HCT116 (cell line): ENCODE data around the gene IER5L. TPM values are rescaled to one million over a fixed set of nuclear protein-coding genes. Genes with fewer than 3 reads are reported as not detected.

ENCODE experiments used
- ATAC-seq: fragments of 200-7000 bp; cut with Tn5 transposase; 2 replicates; pipeline ENCODE4 v1.9.1; 2020; ENCODE audit warnings: mild to moderate bottlenecking, moderate library complexity
- BruUV-seq: library from RNA; stranded (reverse); fragments of 400-500 nt; replicated peaks from 2 replicates; lab custom pipeline; 2021; lab: Mats Ljungman, UMichigan
- CTCF ChIA-PET: fragments of 300-600 bp; sonication (Branson Sonifier 250); formaldehyde crosslinking; loops from one replicate; lab custom pipeline; 2021; ENCODE audit warnings: antibody characterized with exemption; lab: Charles Lee
- POLR2A ChIA-PET: fragments of 300-600, 350-600 bp; sonication (Branson Sonifier 250); formaldehyde crosslinking; loops from one replicate; lab custom pipeline; 2021; ENCODE audit warnings: antibody characterized with exemption; lab: Charles Lee
- RAD21 ChIA-PET, 2 experiments: fragments of 300-600 bp; sonication (Branson Sonifier 250); formaldehyde crosslinking; loops; one replicate each; lab custom pipeline; 2023; ENCODE audit warnings: low total read pairs in 2 of 2; ENCODE audit not compliant: uncharacterized antibody in 2 of 2, unreplicated experiment in 2 of 2, low non-redundant PET in 1 of 2; lab: Charles Lee
- DNase-seq: peaks from one replicate; pipeline ENCODE4 v3.0.0-alpha.2; 2010; ENCODE audit warnings: low read depth, low spot score
- H2AFZ ChIP-seq: fragments of 200-600 bp; shearing (Covaris generic), sonication (generic); 2 replicates; pipeline ENCODE4 v1.6.1; 2017; ENCODE audit warnings: low read depth, mixed run types, mixed read lengths, antibody characterized with exemption, low read length; ENCODE audit not compliant: poor library complexity, severe bottlenecking
- H3K27ac ChIP-seq: 2 replicates; pipeline ENCODE4 v1.5.1; 2012; ENCODE audit warnings: low read depth, low read length
- H3K27me3 ChIP-seq: fragments of 200-600 bp; sonication (generic); 2 replicates; pipeline ENCODE4 v1.6.1; 2016; ENCODE audit warnings: mixed run types, low read length, mixed read lengths; ENCODE audit not compliant: insufficient read depth
- H3K36me3 ChIP-seq, 2 experiments: fragments of 200-500 bp in 1 of 2; fragments of 200-600 bp in 1 of 2; sonication (Bioruptor generic) in 1 of 2; sonication (generic) in 1 of 2; 2 replicates each; pipeline versions ENCODE4 v1.5.1 to v1.6.1; 2014 to 2016; ENCODE audit warnings: low read length in 2 of 2, inconsistent platforms in 1 of 2, mixed read lengths in 1 of 2, mixed run types in 1 of 2; ENCODE audit not compliant: insufficient read depth in 2 of 2, control insufficient read depth in 1 of 2
- H3K4me1 ChIP-seq, 2 experiments: fragments of 200-600 bp in 1 of 2; sonication (generic) in 1 of 2; 2 replicates each; pipeline versions ENCODE4 v1.5.1 to v1.6.1; 2012 to 2017; ENCODE audit warnings: low read length in 2 of 2, inconsistent platforms in 1 of 2, mild to moderate bottlenecking in 1 of 2, mixed read lengths in 1 of 2, mixed run types in 1 of 2, moderate library complexity in 1 of 2; ENCODE audit not compliant: insufficient read depth in 2 of 2, control insufficient read depth in 1 of 2
- H3K4me2 ChIP-seq: fragments of 200-600 bp; sonication (generic); 2 replicates; pipeline ENCODE4 v1.6.1; 2017; ENCODE audit warnings: mixed run types, low read length, mixed read lengths
- H3K4me3 ChIP-seq, 2 experiments: fragments of 200-600 bp in 1 of 2; sonication (generic) in 1 of 2; replicated peaks in 1 of 2; 2 replicates each; pipeline ENCODE4 v1.5.1; 2011 to 2016; ENCODE audit warnings: low read length in 2 of 2, control low read depth in 1 of 2, low read depth in 1 of 2, mild to moderate bottlenecking in 1 of 2, mixed read lengths in 1 of 2, mixed run types in 1 of 2
- H3K79me2 ChIP-seq: fragments of 200-600 bp; sonication (generic); 2 replicates; pipeline ENCODE4 v1.6.1; 2017; ENCODE audit warnings: mild to moderate bottlenecking, mixed run types, low read length, moderate library complexity, mixed read lengths; ENCODE audit not compliant: insufficient read depth
- H3K9ac ChIP-seq: fragments of 200-600 bp; sonication (generic); 2 replicates; pipeline ENCODE4 v1.6.1; 2016; ENCODE audit warnings: low read length, mixed read lengths
- H3K9me2 ChIP-seq: fragments of 200-600 bp; sonication (generic), shearing (Covaris generic); 2 replicates; pipeline ENCODE4 v1.6.1; 2017; ENCODE audit warnings: mixed run types, mild to moderate bottlenecking, moderate library complexity; ENCODE audit not compliant: insufficient read depth
- H3K9me3 ChIP-seq, 2 experiments: fragments of 200-500 bp in 1 of 2; fragments of 200-600 bp in 1 of 2; sonication (Bioruptor generic) in 1 of 2; sonication (generic) in 1 of 2; 2 replicates each; pipeline ENCODE4 v1.6.1; 2014 to 2017; ENCODE audit warnings: low read length in 2 of 2, mixed read lengths in 2 of 2, inconsistent platforms in 1 of 2, low read depth in 1 of 2, mild to moderate bottlenecking in 1 of 2, mixed run types in 1 of 2, moderate library complexity in 1 of 2; ENCODE audit not compliant: control insufficient read depth in 1 of 2, insufficient read depth in 1 of 2
- H4K20me1 ChIP-seq: fragments of 200-600 bp; sonication (generic), shearing (Covaris generic); 2 replicates; pipeline ENCODE4 v1.6.1; 2017; ENCODE audit warnings: mixed run types, mild to moderate bottlenecking, moderate library complexity; ENCODE audit not compliant: insufficient read depth
- CBX3 ChIP-seq: IDR thresholded peaks from 2 replicates; pipeline ENCODE4 v1.6.1; 2012; ENCODE audit warnings: low read depth
- CTCF ChIP-seq, 3 experiments: fragments of 200-600 bp in 1 of 3; sonication (generic) in 1 of 3; IDR thresholded peaks in 2 of 3; conservative IDR thresholded peaks in 1 of 3; 2 replicates each; pipeline ENCODE4 v1.5.1; 2012 to 2017; ENCODE audit warnings: low read depth in 2 of 3, low read length in 2 of 3, antibody characterized with exemption in 1 of 3, borderline replicate concordance in 1 of 3, control low read depth in 1 of 3, mild to moderate bottlenecking in 1 of 3, mixed read lengths in 1 of 3, mixed run types in 1 of 3, moderate library complexity in 1 of 3; ENCODE audit not compliant: insufficient read depth in 1 of 3
- EGR1 ChIP-seq: IDR thresholded peaks from 2 replicates; pipeline ENCODE4 v1.6.1; 2012; ENCODE audit warnings: low read depth
- ELF1 ChIP-seq: IDR thresholded peaks from 2 replicates; pipeline ENCODE4 v1.6.1; 2012; ENCODE audit warnings: low read depth, borderline replicate concordance
- EZH2 ChIP-seq: fragments of 200-600 bp; sonication (generic); IDR thresholded peaks from 2 replicates; pipeline ENCODE4 v1.6.1; 2017; ENCODE audit warnings: antibody characterized with exemption, mixed run types
- EZH2phosphoT487 ChIP-seq: fragments of 200-600 bp; IDR thresholded peaks from 2 replicates; pipeline ENCODE4 v1.6.1; 2018; ENCODE audit warnings: antibody characterized with exemption, borderline replicate concordance
- FOSL1 ChIP-seq: IDR thresholded peaks from 2 replicates; pipeline ENCODE4 v1.6.1; 2012; ENCODE audit warnings: low read depth
- JUND ChIP-seq: IDR thresholded peaks from 2 replicates; pipeline ENCODE4 v1.6.1; 2012
- POLR2A ChIP-seq: IDR thresholded peaks from 2 replicates; pipeline ENCODE4 v1.7.0; 2011; ENCODE audit warnings: borderline replicate concordance; ENCODE audit not compliant: insufficient read depth, insufficient read length; ENCODE audit errors: extremely low read depth
- POLR2AphosphoS5 ChIP-seq: IDR thresholded peaks from 2 replicates; pipeline ENCODE4 v1.6.1; 2011; ENCODE audit warnings: mild to moderate bottlenecking, low read depth, low read length, moderate library complexity
- REST ChIP-seq: IDR thresholded peaks from 2 replicates; pipeline ENCODE4 v1.6.1; 2012; ENCODE audit warnings: low read depth
- SRF ChIP-seq: IDR thresholded peaks from 2 replicates; pipeline ENCODE4 v1.6.1; 2012; ENCODE audit warnings: low read depth
- TCF7L2 ChIP-seq: IDR thresholded peaks from 2 replicates; pipeline ENCODE4 v1.7.0; 2011; ENCODE audit warnings: borderline replicate concordance, inconsistent platforms; ENCODE audit not compliant: insufficient read depth, insufficient read length; ENCODE audit errors: extremely low read depth
- YY1 ChIP-seq: IDR thresholded peaks from 2 replicates; pipeline ENCODE4 v1.6.1; 2011; ENCODE audit warnings: low read length, low read depth, moderate library complexity, mild to moderate bottlenecking; ENCODE audit not compliant: insufficient replicate concordance; ENCODE audit errors: extremely low read depth
- ZFX ChIP-seq: fragments of 450-650 bp; IDR thresholded peaks from 2 replicates; pipeline ENCODE4 v1.6.1; 2017
- ZNF274 ChIP-seq: fragments of 200-500 bp; sonication (Bioruptor generic); IDR thresholded peaks from 2 replicates; pipeline ENCODE4 v1.6.1; 2014; ENCODE audit warnings: mild to moderate bottlenecking, low read depth, low read length, inconsistent platforms
- intact Hi-C: fragments of 100-400 bp; cut with micrococcal nuclease; formaldehyde crosslinking; loops from 2 replicates; pipeline ENCODE4 v1.10.0; 2022
- total RNA-seq: library from RNA; stranded (reverse); gene quantifications from one replicate; pipeline ENCODE4 v1.2.1, GENCODE V29; 2021; ENCODE audit not compliant: unreplicated experiment

Gene IER5L
- total RNA-seq, 1 experiment from 2014 or later, result 195 TPM

GRCh38 chr9:129154866-129155477 is 23.1 kb downstream of the IER5L start:
- H3K9me3 ChIP-seq, result no peaks in the 10 kb centered on the region
- no peak overlapping the region for H3K27ac ChIP-seq
- DNase-seq, result no peak
- CTCF ChIA-PET, result interaction anchor here (2.8 kb wide), 1 partner anchor 12 kb away, joined by 12 read pairs; no protein-coding TSS in a partner anchor
- no peaks in the 10 kb centered on the region for H3K79me2 ChIP-seq
- RAD21 ChIA-PET, result no interaction called here
- TF ChIP-seq JUND (no peak), REST (no peak), POLR2A (no peak), FOSL1 (no peak), CBX3 (no peak), EGR1 (no peak), SRF (no peak), ZFX (no peak), ZNF274 (no peak), EZH2phosphoT487 (no peak), YY1 (no peak), TCF7L2 (no peak), EZH2 (no peak), ELF1 (no peak), CTCF (IDR thresholded peaks at IDR 0.05 in 2 of 3, conservative IDR thresholded peaks at IDR 0.05 in 1 of 3; ENCODE audit: borderline replicate concordance in 1 of 3, insufficient read depth in 1 of 3, low read depth in 2 of 3, low read length in 2 of 3) (no peak), POLR2AphosphoS5 (no peak)
- H3K27me3 ChIP-seq, result no peaks in the 10 kb centered on the region
- BruUV-seq, result no TSS peak
- H2AFZ ChIP-seq, result no peak overlapping the region
- H3K36me3 ChIP-seq, result peaks cover 0 to 15% of the 10 kb centered on the region in 2 experiments; a peak in 2 of 4 replicates
- H4K20me1 ChIP-seq, result no peaks in the 10 kb centered on the region
- H3K4me3 ChIP-seq, result no peak overlapping the region
- H3K9me2 ChIP-seq, result no peaks in the 10 kb centered on the region
- no peak for ATAC-seq
- H3K4me2 ChIP-seq, result no peak overlapping the region
- H3K4me1 ChIP-seq, result no peaks in the 10 kb centered on the region
- POLR2A ChIA-PET, result no interaction called here
- H3K9ac ChIP-seq, result no peak overlapping the region
- intact Hi-C loops, result no loop called here
